HG02852 (cell line): ENCODE results near the gene PFDN5.
A peak's percentile ranks its signal among the peaks of the same experiment; 100 is the strongest.
"Not testable (repeated sequence)": the region's sequence is repeated elsewhere in the genome, so short reads cannot be mapped to it uniquely, and the experiment has no call there.

Experiments
- ATAC-seq: cut with Tn5 transposase; IDR thresholded peaks from one replicate; pipeline ENCODE4 v1.9.1; 2021; ENCODE audit warnings: mild to moderate bottlenecking, moderate library complexity; ENCODE audit not compliant: unreplicated experiment

PFDN5 gene

GRCh38 chr12:53326460-53327185, 31.3 kb downstream of the PFDN5 start:
- ATAC-seq, result no peak

- no peak for ATAC-seq
Observed at GRCh38 chr12:53327435-53328042, 32.2 kb downstream of the PFDN5 start.

GRCh38 chr12:53328043-53328435, 32.7 kb downstream of the PFDN5 start:
- no peak for ATAC-seq

GRCh38 chr12:53330671-53331070, 35.3 kb downstream of the PFDN5 start:
- no peak for ATAC-seq

- not testable (repeated sequence) for ATAC-seq
Observed at GRCh38 chr12:53332339-53332738, 37.0 kb downstream of the PFDN5 start.

- ATAC-seq, result no peak
Observed at GRCh38 chr12:53332744-53333143, 37.4 kb downstream of the PFDN5 start.

GRCh38 chr12:53333289-53333688, 37.9 kb downstream of the PFDN5 start:
- no peak for ATAC-seq

- ATAC-seq, result no peak
Observed at GRCh38 chr12:53333845-53334244, 38.5 kb downstream of the PFDN5 start.

GRCh38 chr12:53334822-53335221, 39.5 kb downstream of the PFDN5 start:
- no peak for ATAC-seq

- no peak for ATAC-seq
Observed at GRCh38 chr12:53336181-53336681, 40.9 kb downstream of the PFDN5 start, which contains the start of gene SP7. Gene SP7, minus strand, starts transcription at chr12:53336354. Its CDS starts 708 bp downstream, at chr12:53335646.

- no peak for ATAC-seq
Observed at GRCh38 chr12:53338017-53338416, 42.7 kb downstream of the PFDN5 start.

GRCh38 chr12:53338916-53339315, 43.6 kb downstream of the PFDN5 start:
- ATAC-seq, result no peak

- no peak for ATAC-seq
Observed at GRCh38 chr12:53340398-53340797, 45.1 kb downstream of the PFDN5 start.

- ATAC-seq, result no peak
Observed at GRCh38 chr12:53343449-53343848, 48.1 kb downstream of the PFDN5 start.

- no peak for ATAC-seq
Observed at GRCh38 chr12:53343969-53344368, 48.6 kb downstream of the PFDN5 start.

GRCh38 chr12:53344487-53344823, 49.1 kb downstream of the PFDN5 start:
- ATAC-seq, result no peak

- ATAC-seq, result peak; percentile 54
Observed at GRCh38 chr12:53344824-53345485, 49.6 kb downstream of the PFDN5 start.

- no peak for ATAC-seq
Observed at GRCh38 chr12:53345486-53346188, 50.3 kb downstream of the PFDN5 start.

GRCh38 chr12:53346491-53346890, 51.1 kb downstream of the PFDN5 start:
- no peak for ATAC-seq

- no peak for ATAC-seq
Observed at GRCh38 chr12:53347905-53348304, 52.6 kb downstream of the PFDN5 start.
